Hair follicular keratinocyte (primary cell): ENCODE data around the gene PYGO1. TPM values are rescaled to one million over a fixed set of nuclear protein-coding genes. Genes with fewer than 3 reads are reported as not detected.

Experiments used
- total RNA-seq: library from RNA; depleted of rRNA; stranded (reverse); fragments of >200 nt; gene quantifications from 2 replicates; pipeline ENCODE4 v1.2.3, GENCODE V29; 2015

Gene PYGO1
- total RNA-seq, result 0.55 and 0.91 TPM in 2 replicates

GRCh38 chr15:55588070-55588814 is at the start of gene PYGO1:
TSS of gene PYGO1 (minus strand) at chr15:55588345. CDS start at chr15:55587883, 462 bp downstream.

Other genes with a start within 250 kb of the PYGO1 start
- 11.3 and 16.9 TPM in 2 replicates for gene CCPG1, start 180.0 kb downstream of the PYGO1 start, total RNA-seq
- 1.1 and 3.5 TPM in 2 replicates for gene PIERCE2, start 179.8 kb downstream of the PYGO1 start, total RNA-seq
- gene DNAAF4, start 80.1 kb downstream of the PYGO1 start, total RNA-seq, result 2.2 and 2.5 TPM in 2 replicates
- gene PRTG, start 154.8 kb upstream of the PYGO1 start, total RNA-seq, result under 0.01 TPM in 1 of 2 replicates, not detected in the other